ENCODE results near the gene C4orf51. TPM values are rescaled to one million over a fixed set of nuclear protein-coding genes. Genes with fewer than 3 reads are reported as not detected.

C4orf51 gene
- total RNA-seq, 1 donor from 2014 or later = not detected

GRCh38 chr4:145703850-145704497 lies 24.0 kb downstream of the C4orf51 start:
- TF ChIP-seq CTCF (IDR thresholded peaks at IDR 0.05; ENCODE audit: unreplicated experiment) = no peak
- DNase-seq (ENCODE audit: low spot score, unreplicated experiment) = no peak
- no peak overlapping the region for H3K4me3 Mint-ChIP-seq (ENCODE audit: low read depth)
- H3K4me1 Mint-ChIP-seq (ENCODE audit: low read depth) = peaks cover 21% of the 10 kb centered on the region
- no peak overlapping the region for H3K27ac Mint-ChIP-seq
- H3K9me3 Mint-ChIP-seq (ENCODE audit: low read depth) = no peaks in the 10 kb centered on the region
- no peaks in the 10 kb centered on the region for H3K36me3 Mint-ChIP-seq (ENCODE audit: insufficient read depth)
- peaks cover 43% of the 10 kb centered on the region for H3K27me3 Mint-ChIP-seq

GRCh38 chr4:145709336-145709735 lies 29.4 kb downstream of the C4orf51 start:
- peaks cover 8% of the 10 kb centered on the region for H3K27me3 Mint-ChIP-seq
- H3K27ac Mint-ChIP-seq = no peak overlapping the region
- no peak overlapping the region for H3K4me3 Mint-ChIP-seq (ENCODE audit: low read depth)
- peaks cover 3% of the 10 kb centered on the region for H3K9me3 Mint-ChIP-seq (ENCODE audit: low read depth)
- TF ChIP-seq CTCF (IDR thresholded peaks at IDR 0.05; ENCODE audit: unreplicated experiment) = no peak
- H3K36me3 Mint-ChIP-seq (ENCODE audit: insufficient read depth) = no peaks in the 10 kb centered on the region
- peaks cover 8% of the 10 kb centered on the region for H3K4me1 Mint-ChIP-seq (ENCODE audit: low read depth)
- no peak for DNase-seq (ENCODE audit: low spot score, unreplicated experiment)

GRCh38 chr4:145709843-145710242 lies 29.9 kb downstream of the C4orf51 start:
- peaks cover 5% of the 10 kb centered on the region for H3K4me1 Mint-ChIP-seq (ENCODE audit: low read depth)
- H3K9me3 Mint-ChIP-seq (ENCODE audit: low read depth) = peaks cover 3% of the 10 kb centered on the region
- no peaks in the 10 kb centered on the region for H3K36me3 Mint-ChIP-seq (ENCODE audit: insufficient read depth)
- no peak overlapping the region for H3K27ac Mint-ChIP-seq
- H3K4me3 Mint-ChIP-seq (ENCODE audit: low read depth) = no peak overlapping the region
- no peak for TF ChIP-seq CTCF (IDR thresholded peaks at IDR 0.05; ENCODE audit: unreplicated experiment)
- DNase-seq (ENCODE audit: low spot score, unreplicated experiment) = no peak
- H3K27me3 Mint-ChIP-seq = peaks cover 8% of the 10 kb centered on the region

GRCh38 chr4:145716200-145716599 lies 36.3 kb downstream of the C4orf51 start:
- Mint-ChIP-seq H3K27me3 (peaks cover 3% of the 10 kb centered on the region), H3K9me3 (ENCODE audit: low read depth) (peaks cover 3% of the 10 kb centered on the region), H3K4me3 (ENCODE audit: low read depth) (no peak overlapping the region), H3K27ac (no peak overlapping the region), H3K36me3 (ENCODE audit: insufficient read depth) (no peaks in the 10 kb centered on the region), H3K4me1 (ENCODE audit: low read depth) (peaks cover 3% of the 10 kb centered on the region)
- no peak for DNase-seq (ENCODE audit: low spot score, unreplicated experiment)
- no peak for TF ChIP-seq CTCF (IDR thresholded peaks at IDR 0.05; ENCODE audit: unreplicated experiment)

- no peaks in the 10 kb centered on the region for H3K27me3 Mint-ChIP-seq
- H3K9me3 Mint-ChIP-seq (ENCODE audit: low read depth) = no peaks in the 10 kb centered on the region
- peaks cover 3% of the 10 kb centered on the region for H3K4me1 Mint-ChIP-seq (ENCODE audit: low read depth)
- H3K4me3 Mint-ChIP-seq (ENCODE audit: low read depth) = no peak overlapping the region
- H3K36me3 Mint-ChIP-seq (ENCODE audit: insufficient read depth) = no peaks in the 10 kb centered on the region
- no peak overlapping the region for H3K27ac Mint-ChIP-seq
- no peak for TF ChIP-seq CTCF (IDR thresholded peaks at IDR 0.05; ENCODE audit: unreplicated experiment)
- DNase-seq (ENCODE audit: low spot score, unreplicated experiment) = no peak
Measured at GRCh38 chr4:145716661-145717200, 36.8 kb downstream of the C4orf51 start.

Measured in progenitor cell of endocrine pancreas (in vitro differentiated cells).